Mucosa of descending colon (tissue), 3 donors: ENCODE data around the gene NAIF1. TPM values are rescaled to one million over a fixed set of nuclear protein-coding genes. Genes with fewer than 3 reads are reported as not detected.
"Not testable (repeated sequence)": the region's sequence is repeated elsewhere in the genome, so short reads cannot be mapped to it uniquely, and the experiment has no call there.

Experiments used
- ATAC-seq: fragments of 200-7000 bp; cut with Tn5 transposase; one replicate; pipeline ENCODE4 v1.9.1; 2020; ENCODE audit warnings: mild to moderate bottlenecking, moderate library complexity
- DNase-seq, 3 donors: peaks; one replicate each; pipeline ENCODE4 v3.0.0-alpha.2; 2020
- H3K36me3 ChIP-seq: fragments of 200-600 bp; one replicate; pipeline ENCODE4 v1.8.0; 2021; ENCODE audit warnings: low read depth, mild to moderate bottlenecking
- H3K4me1 ChIP-seq: fragments of 200-600 bp; one replicate; pipeline ENCODE4 v1.8.0; 2021; ENCODE audit warnings: low read depth, mild to moderate bottlenecking
- H3K4me3 ChIP-seq: fragments of 200-600 bp; one replicate; pipeline ENCODE4 v1.8.0; 2021; ENCODE audit warnings: mild to moderate bottlenecking
- H3K9me3 ChIP-seq: fragments of 200-600 bp; one replicate; pipeline ENCODE4 v1.8.0; 2021; ENCODE audit warnings: mild to moderate bottlenecking
- CTCF ChIP-seq: fragments of 200-600 bp; IDR thresholded peaks from one replicate; pipeline ENCODE4 v1.8.0; 2022; ENCODE audit warnings: antibody characterized with exemption, mild to moderate bottlenecking
- intact Hi-C, 2 donors: fragments of 100-400 bp; cut with DNase I in 1 of 2; cut with micrococcal nuclease in 1 of 2; formaldehyde crosslinking; loops; one replicate each; pipeline versions ENCODE4 v1.11.0 to v1.11.1; 2022; cut with DNase I, micrococcal nuclease
- total RNA-seq, 3 donors: library from RNA; stranded (reverse); fragmentation: NEBNext Ultra II Directional in 2 of 3; extraction: Animal tissue kit (Norgen Biotek cat#: 25700) in 2 of 3; gene quantifications; one replicate each; pipeline versions ENCODE4 v1.2.1 to v1.2.4, GENCODE V29; 2021 to 2023
- donor health status: DM: no; HTN: no; CAD: no; lungs with moderate emphysema.
- donor health status: DM: no; HTN: no; CAD: no.
- donor health status: DM: no; HTN: yes; CAD: no.

The NAIF1 gene
- total RNA-seq, 3 donors from 2014 or later, result 10.4 to 12.6 (median 11.9) TPM

DNA sequence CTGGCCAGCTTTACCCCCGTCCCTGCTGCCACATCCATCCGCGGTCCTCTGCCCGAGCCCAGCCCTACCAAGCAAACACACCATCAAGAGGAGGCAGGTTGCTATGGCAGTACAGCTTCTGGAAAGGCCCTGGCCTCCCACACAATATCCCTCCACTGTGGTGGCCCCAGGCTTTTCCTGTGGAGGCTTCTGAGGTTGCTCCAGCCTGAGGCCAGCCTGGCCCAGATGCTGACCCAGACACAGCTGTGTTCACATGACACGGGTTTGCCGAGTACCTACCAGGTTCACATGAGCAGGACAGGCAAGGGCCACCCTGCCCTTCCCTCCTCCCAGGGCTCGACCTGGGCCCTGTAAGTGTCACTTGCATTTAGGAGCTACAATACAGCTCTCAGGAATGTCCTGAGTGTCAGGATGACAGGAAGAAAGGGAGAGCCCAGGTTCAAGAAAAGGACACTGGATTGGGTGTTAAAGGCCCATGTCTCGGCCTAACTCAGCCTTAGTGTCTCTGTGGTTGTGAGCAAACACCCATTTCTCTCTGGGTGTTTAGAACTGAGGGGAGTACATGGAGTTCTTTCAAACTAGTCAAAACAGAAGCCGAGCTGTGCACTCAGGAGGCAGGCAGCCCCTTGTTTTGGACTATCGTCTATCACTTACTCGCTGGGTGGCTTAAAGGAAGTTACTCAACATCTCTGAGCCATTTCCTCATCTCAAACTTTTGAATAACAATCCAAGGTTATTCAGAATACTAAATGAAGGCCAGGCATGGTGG, 40.2 kb downstream of the NAIF1 start:
- H3K4me1 ChIP-seq, result no peaks in the 10 kb centered on the region
- H3K9me3 ChIP-seq, result no peaks in the 10 kb centered on the region
- intact Hi-C loops, result no loop called here
- TF ChIP-seq CTCF, result no peak
- no peak overlapping the region for H3K4me3 ChIP-seq
- ATAC-seq, result peak; percentile 42
- DNase-seq, result no peak
- H3K36me3 ChIP-seq, result no peaks in the 10 kb centered on the region

DNA sequence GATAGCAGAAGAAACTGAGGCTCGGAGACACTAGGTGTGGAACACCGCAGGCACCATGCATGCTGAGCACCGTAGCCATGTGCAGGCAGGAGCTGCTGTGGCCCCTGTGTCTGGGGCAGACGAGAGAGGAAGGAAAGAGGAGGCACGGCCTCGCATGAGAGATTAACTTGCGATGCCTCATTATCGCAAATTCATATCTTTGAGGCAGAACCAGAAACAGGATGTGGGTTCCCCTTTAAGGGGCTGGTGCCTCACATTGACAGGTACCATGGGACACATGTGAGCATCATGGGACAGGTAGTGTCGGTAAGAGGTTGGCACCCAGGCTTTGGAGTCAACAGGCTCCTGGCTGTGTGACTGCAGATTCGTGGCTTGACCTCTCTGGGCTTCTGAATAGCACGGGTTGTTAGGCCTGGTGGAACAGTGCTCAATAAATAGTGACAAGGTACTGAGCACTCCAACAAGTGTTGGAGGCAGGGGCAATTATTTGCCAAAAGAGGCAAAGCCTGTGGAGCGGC, 40.8 kb downstream of the NAIF1 start:
- intact Hi-C loops, result no loop called here
- peak in 2 of 3 donors; percentile 54 to 75 for DNase-seq
- TF ChIP-seq CTCF, result no peak
- Histone ChIP-seq H3K4me1 (no peaks in the 10 kb centered on the region), H3K36me3 (no peaks in the 10 kb centered on the region), H3K4me3 (no peak overlapping the region), H3K9me3 (no peaks in the 10 kb centered on the region)
- ATAC-seq, result peak; percentile 81

GRCh38 chr9:128025736-128026135, 41.4 kb downstream of the NAIF1 start:
- Histone ChIP-seq H3K4me1 (no peaks in the 10 kb centered on the region), H3K36me3 (no peaks in the 10 kb centered on the region), H3K4me3 (no peak overlapping the region), H3K9me3 (no peaks in the 10 kb centered on the region)
- ATAC-seq, result peak; percentile 10
- intact Hi-C loops, result no loop called here
- no peak for TF ChIP-seq CTCF
- DNase-seq, result no peak

DNA sequence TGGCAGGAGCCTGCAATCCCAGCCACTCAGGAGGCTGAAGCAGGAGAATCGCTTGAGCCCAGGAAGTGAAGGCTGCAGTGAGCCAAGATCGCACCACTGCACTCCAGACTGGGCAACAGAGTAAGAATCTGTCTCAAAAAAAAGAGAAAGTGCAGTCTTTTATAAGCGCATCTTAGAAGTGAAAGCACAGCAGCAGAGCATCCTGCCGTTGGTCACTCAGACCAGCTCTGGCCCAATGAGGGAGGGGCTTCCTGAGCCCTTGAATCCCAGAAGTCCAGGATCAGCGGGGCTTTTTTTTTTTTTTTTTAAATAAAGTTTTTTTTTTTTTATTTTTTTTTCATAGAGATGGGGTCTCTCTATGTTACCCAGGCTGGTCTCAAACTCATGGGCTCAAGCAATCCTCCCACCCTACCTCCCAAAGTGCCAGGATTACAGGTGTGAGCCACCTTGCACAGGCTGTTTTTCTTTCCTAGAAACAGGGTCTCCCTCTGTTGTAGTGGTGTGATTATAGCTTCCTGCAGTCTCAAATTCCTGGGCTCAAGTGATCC, 42.3 kb downstream of the NAIF1 start:
- no peak for ATAC-seq
- Histone ChIP-seq H3K4me1 (no peaks in the 10 kb centered on the region), H3K9me3 (no peaks in the 10 kb centered on the region), H3K4me3 (no peak overlapping the region), H3K36me3 (no peaks in the 10 kb centered on the region)
- no peak for DNase-seq
- no peak for TF ChIP-seq CTCF
- intact Hi-C loops, result no loop called here

DNA sequence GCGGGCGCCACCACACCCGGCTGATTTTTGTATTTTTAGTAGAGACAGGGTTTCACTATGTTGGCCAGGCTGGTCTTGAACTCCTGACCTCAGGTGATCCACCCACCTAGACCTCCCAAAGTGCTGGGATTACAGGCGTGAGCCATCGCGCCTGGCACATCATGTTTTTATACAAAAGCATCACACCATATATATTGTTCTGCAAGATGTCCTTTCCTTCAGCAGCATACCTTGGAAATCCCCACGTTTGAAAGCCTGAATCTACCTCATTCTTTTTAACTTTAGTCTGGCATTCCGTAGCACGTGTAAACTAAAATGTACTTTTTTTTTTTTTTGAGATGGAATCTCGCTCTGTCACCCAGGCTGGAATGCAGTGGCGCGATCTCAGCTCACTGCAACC, 43.4 kb downstream of the NAIF1 start:
- H3K4me3 ChIP-seq, H3K36me3 ChIP-seq, ATAC-seq, H3K9me3 ChIP-seq, DNase-seq, intact Hi-C loops, H3K4me1 ChIP-seq: not testable (repeated sequence)

DNA sequence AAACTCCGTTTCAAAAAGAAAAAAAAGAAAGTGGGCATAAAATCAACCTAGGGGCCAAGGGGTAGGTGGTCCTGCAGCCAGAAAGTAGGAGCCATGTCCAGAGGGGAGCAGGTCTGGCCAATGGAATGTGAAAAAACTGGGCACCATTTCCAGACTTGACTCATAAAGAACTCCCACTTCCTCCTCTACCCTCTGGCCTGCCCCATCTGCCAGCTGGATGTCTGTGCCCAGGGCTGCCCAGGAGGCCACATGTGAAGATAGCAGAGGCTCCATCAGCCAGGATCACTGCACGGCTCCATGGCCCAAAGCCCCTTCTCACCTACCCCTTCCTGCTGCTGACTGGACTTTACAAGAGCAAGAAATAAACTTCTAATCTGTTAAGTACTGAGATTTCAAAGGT, 44.2 kb downstream of the NAIF1 start:
- intact Hi-C loops, result no loop called here
- H3K4me3 ChIP-seq, result no peak overlapping the region
- ATAC-seq (no peak), DNase-seq (no peak)
- no peaks in the 10 kb centered on the region for H3K4me1 ChIP-seq
- no peaks in the 10 kb centered on the region for H3K9me3 ChIP-seq
- H3K36me3 ChIP-seq, result no peaks in the 10 kb centered on the region
- no peak for TF ChIP-seq CTCF
